Measurements from ENCODE around the gene OGFOD3. TPM values are rescaled to one million over a fixed set of nuclear protein-coding genes. Genes with fewer than 3 reads are reported as not detected.

OGFOD3 gene
- total and polyA plus RNA-seq, 2 experiments from 2014 or later = 9.6 to 24.6 TPM

DNA sequence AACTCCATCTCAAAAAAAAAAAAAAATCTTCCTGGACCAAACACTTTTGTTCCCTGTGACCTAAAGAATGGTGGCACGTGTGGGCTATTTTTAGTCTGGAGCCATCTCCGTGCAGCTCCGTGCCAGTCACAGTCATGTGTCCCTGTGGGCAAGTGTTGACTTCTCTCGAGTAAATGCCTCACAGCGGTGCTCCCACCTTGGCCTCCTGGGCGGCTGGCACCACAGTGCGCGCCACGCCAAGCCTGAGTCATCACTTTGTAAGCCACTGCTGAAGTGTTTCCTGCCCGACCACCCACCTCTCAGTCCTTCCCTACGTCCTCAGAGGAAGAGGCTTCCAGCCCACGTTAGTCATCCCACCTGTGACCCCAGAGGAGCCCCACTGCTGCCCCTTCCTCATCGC, 11.1 kb downstream of the OGFOD3 start (continued):
- TF ChIP-seq, protein P1, sequence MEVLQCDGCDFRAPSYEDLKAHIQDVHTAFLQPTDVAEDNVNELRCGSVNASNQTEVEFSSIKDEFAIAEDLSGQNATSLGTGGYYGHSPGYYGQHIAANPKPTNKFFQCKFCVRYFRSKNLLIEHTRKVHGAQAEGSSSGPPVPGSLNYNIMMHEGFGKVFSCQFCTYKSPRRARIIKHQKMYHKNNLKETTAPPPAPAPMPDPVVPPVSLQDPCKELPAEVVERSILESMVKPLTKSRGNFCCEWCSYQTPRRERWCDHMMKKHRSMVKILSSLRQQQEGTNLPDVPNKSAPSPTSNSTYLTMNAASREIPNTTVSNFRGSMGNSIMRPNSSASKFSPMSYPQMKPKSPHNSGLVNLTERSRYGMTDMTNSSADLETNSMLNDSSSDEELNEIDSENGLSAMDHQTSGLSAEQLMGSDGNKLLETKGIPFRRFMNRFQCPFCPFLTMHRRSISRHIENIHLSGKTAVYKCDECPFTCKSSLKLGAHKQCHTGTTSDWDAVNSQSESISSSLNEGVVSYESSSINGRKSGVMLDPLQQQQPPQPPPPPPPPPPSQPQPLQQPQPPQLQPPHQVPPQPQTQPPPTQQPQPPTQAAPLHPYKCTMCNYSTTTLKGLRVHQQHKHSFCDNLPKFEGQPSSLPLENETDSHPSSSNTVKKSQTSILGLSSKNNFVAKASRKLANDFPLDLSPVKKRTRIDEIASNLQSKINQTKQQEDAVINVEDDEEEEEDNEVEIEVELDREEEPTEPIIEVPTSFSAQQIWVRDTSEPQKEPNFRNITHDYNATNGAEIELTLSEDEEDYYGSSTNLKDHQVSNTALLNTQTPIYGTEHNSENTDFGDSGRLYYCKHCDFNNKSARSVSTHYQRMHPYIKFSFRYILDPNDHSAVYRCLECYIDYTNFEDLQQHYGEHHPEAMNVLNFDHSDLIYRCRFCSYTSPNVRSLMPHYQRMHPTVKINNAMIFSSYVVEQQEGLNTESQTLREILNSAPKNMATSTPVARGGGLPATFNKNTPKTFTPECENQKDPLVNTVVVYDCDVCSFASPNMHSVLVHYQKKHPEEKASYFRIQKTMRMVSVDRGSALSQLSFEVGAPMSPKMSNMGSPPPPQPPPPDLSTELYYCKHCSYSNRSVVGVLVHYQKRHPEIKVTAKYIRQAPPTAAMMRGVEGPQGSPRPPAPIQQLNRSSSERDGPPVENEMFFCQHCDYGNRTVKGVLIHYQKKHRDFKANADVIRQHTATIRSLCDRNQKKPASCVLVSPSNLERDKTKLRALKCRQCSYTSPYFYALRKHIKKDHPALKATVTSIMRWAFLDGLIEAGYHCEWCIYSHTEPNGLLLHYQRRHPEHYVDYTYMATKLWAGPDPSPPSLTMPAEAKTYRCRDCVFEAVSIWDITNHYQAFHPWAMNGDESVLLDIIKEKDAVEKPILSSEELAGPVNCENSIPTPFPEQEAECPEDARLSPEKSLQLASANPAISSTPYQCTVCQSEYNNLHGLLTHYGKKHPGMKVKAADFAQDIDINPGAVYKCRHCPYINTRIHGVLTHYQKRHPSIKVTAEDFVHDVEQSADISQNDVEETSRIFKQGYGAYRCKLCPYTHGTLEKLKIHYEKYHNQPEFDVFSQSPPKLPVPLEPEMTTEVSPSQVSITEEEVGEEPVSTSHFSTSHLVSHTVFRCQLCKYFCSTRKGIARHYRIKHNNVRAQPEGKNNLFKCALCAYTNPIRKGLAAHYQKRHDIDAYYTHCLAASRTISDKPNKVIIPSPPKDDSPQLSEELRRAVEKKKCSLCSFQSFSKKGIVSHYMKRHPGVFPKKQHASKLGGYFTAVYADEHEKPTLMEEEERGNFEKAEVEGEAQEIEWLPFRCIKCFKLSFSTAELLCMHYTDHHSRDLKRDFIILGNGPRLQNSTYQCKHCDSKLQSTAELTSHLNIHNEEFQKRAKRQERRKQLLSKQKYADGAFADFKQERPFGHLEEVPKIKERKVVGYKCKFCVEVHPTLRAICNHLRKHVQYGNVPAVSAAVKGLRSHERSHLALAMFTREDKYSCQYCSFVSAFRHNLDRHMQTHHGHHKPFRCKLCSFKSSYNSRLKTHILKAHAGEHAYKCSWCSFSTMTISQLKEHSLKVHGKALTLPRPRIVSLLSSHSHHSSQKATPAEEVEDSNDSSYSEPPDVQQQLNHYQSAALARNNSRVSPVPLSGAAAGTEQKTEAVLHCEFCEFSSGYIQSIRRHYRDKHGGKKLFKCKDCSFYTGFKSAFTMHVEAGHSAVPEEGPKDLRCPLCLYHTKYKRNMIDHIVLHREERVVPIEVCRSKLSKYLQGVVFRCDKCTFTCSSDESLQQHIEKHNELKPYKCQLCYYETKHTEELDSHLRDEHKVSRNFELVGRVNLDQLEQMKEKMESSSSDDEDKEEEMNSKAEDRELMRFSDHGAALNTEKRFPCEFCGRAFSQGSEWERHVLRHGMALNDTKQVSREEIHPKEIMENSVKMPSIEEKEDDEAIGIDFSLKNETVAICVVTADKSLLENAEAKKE (CRISPR knock-in tag; IDR thresholded peaks at IDR 0.05) = no peak

DNA sequence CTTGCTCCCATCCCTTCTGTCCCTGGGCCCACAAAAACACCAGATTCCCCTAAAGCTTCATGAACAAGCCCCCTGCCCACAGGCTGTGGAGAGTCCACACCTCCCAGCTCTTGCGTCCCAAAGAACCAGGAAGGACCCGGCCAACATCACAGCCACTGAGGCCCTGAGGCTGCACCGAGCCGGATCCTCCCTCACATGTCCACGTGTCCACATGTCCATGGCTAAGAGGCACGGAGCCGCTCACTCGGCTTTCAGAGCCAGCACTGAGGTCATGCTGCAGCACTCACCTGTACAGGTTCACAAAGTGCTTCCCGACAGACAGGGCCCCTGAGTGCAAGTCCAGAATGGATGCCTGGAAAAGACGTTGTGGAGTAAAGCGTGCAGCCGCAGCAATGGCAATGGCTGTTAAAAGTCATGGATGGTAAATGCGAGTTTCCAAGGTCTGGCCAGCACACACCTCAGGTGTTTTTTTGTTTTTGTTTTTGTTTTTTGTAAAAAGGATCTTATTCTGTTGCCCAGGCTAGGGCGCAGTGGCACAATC, 12.2 kb downstream of the OGFOD3 start:
- Mint-ChIP-seq H3K27me3 (ENCODE audit: insufficient read depth, low read depth, poor library complexity) (peaks cover 6% of the 10 kb centered on the region), H3K36me3 (ENCODE audit: low read depth) (peaks cover 7% of the 10 kb centered on the region), H3K27ac (no peak overlapping the region), H3K4me1 (no peaks in the 10 kb centered on the region; the same call in 2 of the 3 replicates), H3K9me3 (no peaks in the 10 kb centered on the region; the same call in 2 of the 3 replicates), H3K4me3 (no peak overlapping the region)
- DNase-seq (ENCODE audit: low spot score) (no peak), ATAC-seq (no peak)
- Histone ChIP-seq H3K36me3 (ENCODE audit: insufficient read depth) (no peaks in the 10 kb centered on the region), H3F3A (replicated peaks; ENCODE audit: low read depth) (no peaks in the 10 kb centered on the region), H3K27ac (ENCODE audit: low read depth) (no peak overlapping the region), H3K4me3 (no peak overlapping the region), H2AFZ (no peak overlapping the region), H3K4me1 (ENCODE audit: insufficient read depth) (no peaks in the 10 kb centered on the region), H4K20me1 (replicated peaks; ENCODE audit: insufficient read depth) (no peaks in the 10 kb centered on the region; the same call in 1 of the 2 replicates), H3K27me3 (ENCODE audit: insufficient read depth) (no peaks in the 10 kb centered on the region), H3K4me2 (no peak overlapping the region), H3K79me2 (replicated peaks; ENCODE audit: insufficient read depth) (no peaks in the 10 kb centered on the region), H3K9me2 (ENCODE audit: insufficient read depth) (no peaks in the 10 kb centered on the region)
- no peak for TF ChIP-seq EZH2 (IDR thresholded peaks at IDR 0.05; ENCODE audit: low read depth, unreplicated experiment)
- no peak for TF ChIP-seq STAT1 (IDR thresholded peaks at IDR 0.05; ENCODE audit: unreplicated experiment)
- TF ChIP-seq, protein P2, sequence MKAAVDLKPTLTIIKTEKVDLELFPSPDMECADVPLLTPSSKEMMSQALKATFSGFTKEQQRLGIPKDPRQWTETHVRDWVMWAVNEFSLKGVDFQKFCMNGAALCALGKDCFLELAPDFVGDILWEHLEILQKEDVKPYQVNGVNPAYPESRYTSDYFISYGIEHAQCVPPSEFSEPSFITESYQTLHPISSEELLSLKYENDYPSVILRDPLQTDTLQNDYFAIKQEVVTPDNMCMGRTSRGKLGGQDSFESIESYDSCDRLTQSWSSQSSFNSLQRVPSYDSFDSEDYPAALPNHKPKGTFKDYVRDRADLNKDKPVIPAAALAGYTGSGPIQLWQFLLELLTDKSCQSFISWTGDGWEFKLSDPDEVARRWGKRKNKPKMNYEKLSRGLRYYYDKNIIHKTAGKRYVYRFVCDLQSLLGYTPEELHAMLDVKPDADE (IDR thresholded peaks at IDR 0.05) = no peak
- TF ChIP-seq ZNF114 (CRISPR knock-in tag; IDR thresholded peaks at IDR 0.05) = no peak
- TF ChIP-seq CREB1 (CRISPR knock-in tag; IDR thresholded peaks at IDR 0.05; ENCODE audit: low read depth) = no peak
- no peak for TF ChIP-seq NANOG (IDR thresholded peaks at IDR 0.05; ENCODE audit: borderline replicate concordance)
- no peak for TF ChIP-seq EZH2phosphoT487 (IDR thresholded peaks at IDR 0.05; ENCODE audit: unreplicated experiment)
- TF ChIP-seq JUNB (IDR thresholded peaks at IDR 0.05; ENCODE audit: unreplicated experiment) = no peak
- TF ChIP-seq, protein P3, sequence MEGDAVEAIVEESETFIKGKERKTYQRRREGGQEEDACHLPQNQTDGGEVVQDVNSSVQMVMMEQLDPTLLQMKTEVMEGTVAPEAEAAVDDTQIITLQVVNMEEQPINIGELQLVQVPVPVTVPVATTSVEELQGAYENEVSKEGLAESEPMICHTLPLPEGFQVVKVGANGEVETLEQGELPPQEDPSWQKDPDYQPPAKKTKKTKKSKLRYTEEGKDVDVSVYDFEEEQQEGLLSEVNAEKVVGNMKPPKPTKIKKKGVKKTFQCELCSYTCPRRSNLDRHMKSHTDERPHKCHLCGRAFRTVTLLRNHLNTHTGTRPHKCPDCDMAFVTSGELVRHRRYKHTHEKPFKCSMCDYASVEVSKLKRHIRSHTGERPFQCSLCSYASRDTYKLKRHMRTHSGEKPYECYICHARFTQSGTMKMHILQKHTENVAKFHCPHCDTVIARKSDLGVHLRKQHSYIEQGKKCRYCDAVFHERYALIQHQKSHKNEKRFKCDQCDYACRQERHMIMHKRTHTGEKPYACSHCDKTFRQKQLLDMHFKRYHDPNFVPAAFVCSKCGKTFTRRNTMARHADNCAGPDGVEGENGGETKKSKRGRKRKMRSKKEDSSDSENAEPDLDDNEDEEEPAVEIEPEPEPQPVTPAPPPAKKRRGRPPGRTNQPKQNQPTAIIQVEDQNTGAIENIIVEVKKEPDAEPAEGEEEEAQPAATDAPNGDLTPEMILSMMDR (conservative IDR thresholded peaks at IDR 0.05; ENCODE audit: low read depth in 2 of 2) = no peak
